Upper lobe of left lung (tissue), 6 donors: ENCODE data around the gene PARVB. TPM values are rescaled to one million over a fixed set of nuclear protein-coding genes. Genes with fewer than 3 reads are reported as not detected.

Source experiments
- ATAC-seq, 2 donors: fragments of 200-7000 bp; cut with Tn5 transposase; one replicate each; pipeline ENCODE4 v1.9.1; 2022; ENCODE audit warnings: mild to moderate bottlenecking in 2 of 2, moderate library complexity in 2 of 2; ENCODE audit not compliant: low FRiP score in 2 of 2
- DNase-seq, 2 donors: peaks; one replicate each; pipeline ENCODE4 v3.0.0-alpha.2; 2019 to 2020
- H3K27ac ChIP-seq, 4 donors: fragments of 200-600 bp; sonication (generic); one replicate each; pipeline ENCODE4 v1.5.1; 2016 to 2019
- H3K27me3 ChIP-seq, 4 donors: fragments of 200-600 bp; sonication (generic); one replicate each; pipeline ENCODE4 v1.5.1; 2017 to 2019
- H3K36me3 ChIP-seq, 4 donors: fragments of 200-600 bp; sonication (generic); one replicate each; pipeline ENCODE4 v1.5.1; 2016 to 2019
- H3K4me1 ChIP-seq, 4 donors: fragments of 200-600 bp; sonication (generic); one replicate each; pipeline ENCODE4 v1.5.1; 2018 to 2019
- H3K4me3 ChIP-seq, 4 donors: fragments of 200-600 bp; sonication (generic); one replicate each; pipeline ENCODE4 v1.5.1; 2017 to 2019; ENCODE audit warnings: mild to moderate bottlenecking in 2 of 4, moderate library complexity in 1 of 4
- H3K9me3 ChIP-seq, 4 donors: fragments of 200-600 bp; sonication (generic); one replicate each; pipeline ENCODE4 v1.5.1; 2018 to 2019
- EP300 ChIP-seq, 4 donors: sonication (generic); formaldehyde crosslinking; IDR thresholded peaks; one replicate each; pipeline ENCODE4 v1.5.1; 2017; ENCODE audit warnings: antibody characterized with exemption in 4 of 4, control low read depth in 2 of 4
- POLR2A ChIP-seq, 4 donors: fragments of 450-650 bp; IDR thresholded peaks; one replicate each; pipeline ENCODE4 v1.5.1; 2016 to 2017; ENCODE audit warnings: antibody characterized with exemption in 4 of 4, mild to moderate bottlenecking in 2 of 4
- POLR2AphosphoS5 ChIP-seq, 2 donors: sonication (generic); formaldehyde crosslinking; IDR thresholded peaks; one replicate each; pipeline ENCODE4 v1.5.1; 2017; ENCODE audit warnings: antibody characterized with exemption in 2 of 2
- WGBS, 2 donors: methylation state at CpG; one replicate each; pipeline ENCODE4 v1.1.5; 2017 to 2018; 5-methylcytosine and 5-hydroxymethylcytosine counted together
- total RNA-seq, 6 donors: library from RNA; depleted of rRNA in 4 of 6; stranded (reverse); fragments of >200 nt in 4 of 6; gene quantifications; one replicate each; pipeline versions ENCODE4 v1.1.0 to v1.2.1, GENCODE V29; 2016 to 2021
- TF ChIP-seq, protein P1 (sequence below), 6 experiments: fragments of 450-650 bp in 4 of 6; fragments of 200-600 bp in 2 of 6; sonication (generic) in 2 of 6; IDR thresholded peaks; one replicate each; pipeline ENCODE4 v1.5.1; 2016 to 2019; ENCODE audit warnings: antibody characterized with exemption in 6 of 6
- donor health status: DM: no; HTN: no; CAD: no; lungs with moderate emphysema.
- donor health status: DM: no; HTN: yes; CAD: no; lungs with severe emphysema.

The PARVB gene
- total RNA-seq, 6 donors from 2014 or later: 14.5 to 56.1 (median 37.0) TPM

DNA sequence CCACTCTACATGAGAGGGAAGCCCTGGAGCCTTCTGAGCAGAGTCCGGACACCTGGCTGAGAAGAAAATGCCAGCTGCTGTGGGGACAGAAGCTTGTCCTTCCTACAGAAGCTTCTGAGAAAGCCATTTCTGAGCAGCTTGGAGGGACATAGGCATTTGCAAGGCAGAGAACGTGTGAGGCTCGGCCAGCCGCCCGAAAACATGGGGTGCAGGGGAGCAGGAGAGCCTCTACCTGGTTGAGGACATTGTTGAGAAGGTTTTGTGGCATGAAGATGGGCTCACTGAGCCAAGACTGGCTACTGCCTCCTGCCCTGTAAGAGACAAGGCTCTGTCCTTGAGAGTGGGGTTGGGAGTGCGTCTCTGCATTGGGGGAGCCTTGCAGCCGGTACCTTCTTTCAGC, 43.5 kb upstream of the PARVB start:
- H3K36me3 ChIP-seq: peaks cover 22 to 99% (median 79%) of the 10 kb centered on the region in 4 donors

DNA sequence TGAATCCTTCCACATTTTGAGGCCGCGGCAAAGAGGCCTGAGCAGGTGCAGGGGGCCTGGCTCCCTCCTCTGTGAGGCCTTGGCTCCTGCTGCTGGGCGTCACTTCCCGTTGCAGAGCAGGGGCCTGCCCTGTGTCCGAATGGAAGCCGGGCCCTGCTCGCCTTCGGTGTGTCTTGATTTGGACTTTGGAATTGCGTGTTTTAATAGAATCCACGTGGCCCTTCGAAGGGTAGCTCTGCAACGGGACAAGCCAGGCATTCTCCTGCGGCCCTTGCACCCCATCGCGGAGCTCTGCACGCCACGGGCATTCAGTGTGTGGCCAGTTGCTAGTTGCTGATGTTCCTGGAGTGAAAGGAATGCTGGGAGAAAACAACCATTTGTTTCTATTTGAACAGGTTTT, 43.1 kb upstream of the PARVB start:
- peak in 1 of 2 donors; percentile 57 for DNase-seq
- H3K27ac ChIP-seq: no peak overlapping the region
- peaks cover 17 to 98% (median 78%) of the 10 kb centered on the region in 4 donors for H3K36me3 ChIP-seq
- WGBS, 2 donors: 96% methylated on average over 17 of the region's 17 CpGs
- ATAC-seq: no peak
- H3K4me3 ChIP-seq: no peak overlapping the region
- TF ChIP-seq POLR2A (IDR thresholded peaks at IDR 0.05) (no peak), POLR2AphosphoS5 (IDR thresholded peaks at IDR 0.05) (no peak)
- no peaks in the 10 kb centered on the region for H3K4me1 ChIP-seq
- H3K27me3 ChIP-seq: no peaks in the 10 kb centered on the region
- H3K9me3 ChIP-seq: no peaks in the 10 kb centered on the region

More for the DNA sequence above, 43.5 kb upstream of the PARVB start:
- TF ChIP-seq EP300 (IDR thresholded peaks at IDR 0.05) (no peak), POLR2AphosphoS5 (IDR thresholded peaks at IDR 0.05) (no peak), POLR2A (IDR thresholded peaks at IDR 0.05) (no peak)
- TF ChIP-seq, protein P1, sequence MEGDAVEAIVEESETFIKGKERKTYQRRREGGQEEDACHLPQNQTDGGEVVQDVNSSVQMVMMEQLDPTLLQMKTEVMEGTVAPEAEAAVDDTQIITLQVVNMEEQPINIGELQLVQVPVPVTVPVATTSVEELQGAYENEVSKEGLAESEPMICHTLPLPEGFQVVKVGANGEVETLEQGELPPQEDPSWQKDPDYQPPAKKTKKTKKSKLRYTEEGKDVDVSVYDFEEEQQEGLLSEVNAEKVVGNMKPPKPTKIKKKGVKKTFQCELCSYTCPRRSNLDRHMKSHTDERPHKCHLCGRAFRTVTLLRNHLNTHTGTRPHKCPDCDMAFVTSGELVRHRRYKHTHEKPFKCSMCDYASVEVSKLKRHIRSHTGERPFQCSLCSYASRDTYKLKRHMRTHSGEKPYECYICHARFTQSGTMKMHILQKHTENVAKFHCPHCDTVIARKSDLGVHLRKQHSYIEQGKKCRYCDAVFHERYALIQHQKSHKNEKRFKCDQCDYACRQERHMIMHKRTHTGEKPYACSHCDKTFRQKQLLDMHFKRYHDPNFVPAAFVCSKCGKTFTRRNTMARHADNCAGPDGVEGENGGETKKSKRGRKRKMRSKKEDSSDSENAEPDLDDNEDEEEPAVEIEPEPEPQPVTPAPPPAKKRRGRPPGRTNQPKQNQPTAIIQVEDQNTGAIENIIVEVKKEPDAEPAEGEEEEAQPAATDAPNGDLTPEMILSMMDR (IDR thresholded peaks at IDR 0.05): no peak
- no peaks in the 10 kb centered on the region for H3K4me1 ChIP-seq
- no peak for DNase-seq
- 97 to 99% methylated on average over 7 of the region's 7 CpGs for WGBS, 2 donors
- no peak for ATAC-seq
- no peak overlapping the region for H3K4me3 ChIP-seq
- no peak overlapping the region for H3K27ac ChIP-seq
- no peaks in the 10 kb centered on the region for H3K27me3 ChIP-seq
- no peaks in the 10 kb centered on the region for H3K9me3 ChIP-seq

DNA sequence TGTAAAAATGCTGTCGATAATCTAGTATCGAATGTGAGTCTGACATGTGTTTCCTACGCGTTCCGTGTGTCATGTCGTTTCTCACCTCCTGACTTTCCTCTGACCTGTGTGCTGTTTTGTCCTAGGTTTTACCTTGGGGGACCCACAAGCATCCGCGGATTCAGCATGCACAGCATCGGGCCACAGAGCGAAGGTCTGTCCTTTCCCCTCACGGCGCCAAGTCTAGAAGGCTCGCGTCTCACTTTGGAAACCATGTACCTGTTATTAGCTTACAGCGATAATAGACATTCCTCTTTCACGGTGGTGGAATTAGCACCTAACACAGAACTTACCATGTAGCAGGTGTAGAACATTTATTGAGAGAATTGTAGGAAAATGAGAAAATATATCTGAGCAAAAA, 40.3 kb upstream of the PARVB start:
- no peak for TF ChIP-seq EP300 (IDR thresholded peaks at IDR 0.05)
- TF ChIP-seq, protein P1 (IDR thresholded peaks at IDR 0.05): no peak
- Histone ChIP-seq H3K4me1 (no peaks in the 10 kb centered on the region), H3K36me3 (peaks cover 13 to 92% (median 68%) of the 10 kb centered on the region in 4 donors), H3K4me3 (no peak overlapping the region), H3K9me3 (no peaks in the 10 kb centered on the region), H3K27ac (no peak overlapping the region), H3K27me3 (no peaks in the 10 kb centered on the region)
- WGBS, 2 donors: 95 to 96% methylated on average over 16 of the region's 16 CpGs
- no peak for ATAC-seq
- no peak for DNase-seq

DNA sequence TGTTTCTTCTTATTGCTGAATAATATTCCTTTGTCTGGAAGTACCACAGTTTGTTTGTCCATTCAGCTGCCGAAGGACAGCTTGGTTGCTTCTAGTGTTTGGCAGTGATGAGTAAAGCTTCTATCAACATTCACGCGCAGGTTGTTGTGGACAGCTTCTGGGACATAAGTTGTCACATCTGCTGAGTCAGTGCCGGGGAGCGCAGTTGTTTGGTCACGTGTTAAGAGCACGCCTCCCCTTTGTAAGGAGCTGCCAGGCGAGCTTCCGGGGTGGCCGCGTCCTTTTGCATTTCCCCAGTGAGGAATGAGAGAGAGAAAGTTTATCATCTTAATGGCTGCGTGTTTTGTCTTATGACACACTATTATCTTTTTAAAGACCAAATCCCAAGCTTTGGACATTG, 38.6 kb upstream of the PARVB start:
- DNase-seq (no peak), ATAC-seq (no peak)
- no peaks in the 10 kb centered on the region for H3K4me1 ChIP-seq
- H3K27me3 ChIP-seq: no peaks in the 10 kb centered on the region
- H3K4me3 ChIP-seq: no peak overlapping the region
- no peaks in the 10 kb centered on the region for H3K9me3 ChIP-seq
- H3K36me3 ChIP-seq: peaks cover 13 to 92% (median 67%) of the 10 kb centered on the region in 4 donors
- no peak overlapping the region for H3K27ac ChIP-seq
- TF ChIP-seq POLR2A (IDR thresholded peaks at IDR 0.05): no peak
- TF ChIP-seq, protein P1 (IDR thresholded peaks at IDR 0.05): no peak
- TF ChIP-seq POLR2AphosphoS5 (IDR thresholded peaks at IDR 0.05): no peak
- no peak for TF ChIP-seq EP300 (IDR thresholded peaks at IDR 0.05)
- WGBS, 2 donors: 83 to 86% methylated on average over 12 of the region's 12 CpGs

DNA sequence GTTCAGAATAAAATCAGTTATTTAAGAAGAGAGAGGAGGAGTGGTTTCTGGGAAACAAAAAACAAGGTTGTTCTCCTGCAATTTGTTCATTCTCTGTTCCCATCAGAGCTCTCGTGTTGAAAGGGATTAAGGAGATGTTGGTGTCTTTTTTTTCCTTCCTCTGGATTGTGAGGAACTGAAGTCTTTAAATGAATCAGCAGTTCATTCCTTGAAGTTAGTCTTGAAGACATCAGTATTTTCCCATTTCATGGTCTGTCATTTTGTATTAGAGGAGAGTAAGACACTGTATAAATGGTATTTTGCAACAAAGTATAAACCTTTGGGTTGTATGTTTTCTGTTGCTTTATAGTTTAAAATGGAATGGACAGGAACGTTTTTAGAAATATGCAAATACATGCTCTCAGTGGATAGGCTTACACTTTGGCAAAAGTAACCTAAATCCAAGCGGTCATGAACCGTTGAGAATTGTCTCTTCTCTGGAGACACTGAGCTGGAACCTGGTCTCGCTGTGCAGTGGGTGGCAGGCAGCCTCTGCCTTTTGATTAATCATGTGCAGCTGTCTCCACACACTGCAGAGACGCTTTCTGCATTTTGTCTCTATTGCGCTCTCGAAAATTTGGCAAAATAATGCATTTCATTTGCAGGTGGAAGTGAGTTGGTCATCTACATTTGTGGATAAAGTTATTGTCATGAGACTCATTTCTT, 35.8 kb upstream of the PARVB start:
- H3K9me3 ChIP-seq: no peaks in the 10 kb centered on the region
- no peaks in the 10 kb centered on the region for H3K27me3 ChIP-seq
- ATAC-seq: no peak
- no peak for DNase-seq
- no peak overlapping the region for H3K4me3 ChIP-seq
- WGBS, 2 donors: 82 to 85% methylated on average over 8 of the region's 8 CpGs
- H3K27ac ChIP-seq: no peak overlapping the region
- H3K36me3 ChIP-seq: peaks cover 17 to 91% (median 73%) of the 10 kb centered on the region in 4 donors
- TF ChIP-seq POLR2AphosphoS5 (IDR thresholded peaks at IDR 0.05) (no peak), EP300 (IDR thresholded peaks at IDR 0.05) (no peak), POLR2A (IDR thresholded peaks at IDR 0.05) (no peak)
- TF ChIP-seq, protein P1 (IDR thresholded peaks at IDR 0.05): no peak
- H3K4me1 ChIP-seq: peaks cover 0 to 6% (median 0%) of the 10 kb centered on the region in 4 donors
